Psoas muscle (tissue), 8 donors: ENCODE measurements around the gene LHX6. TPM values are rescaled to one million over a fixed set of nuclear protein-coding genes. Genes with fewer than 3 reads are reported as not detected.

ENCODE experiments used
- ATAC-seq, 4 donors: fragments of 200-7000 bp; cut with Tn5 transposase; one replicate each; pipeline ENCODE4 v1.9.1; 2020; ENCODE audit warnings: moderate library complexity in 3 of 4, mild to moderate bottlenecking in 2 of 4
- DNase-seq, 2 donors: peaks; one replicate each; pipeline ENCODE4 v3.0.0-alpha.2; 2020
- H3K27ac ChIP-seq: fragments of 200-600 bp; one replicate; pipeline ENCODE4 v1.8.0; 2022
- H3K27me3 ChIP-seq, 3 donors: fragments of 200-600 bp in 1 of 3; one replicate each; pipeline versions ENCODE4 v1.6.1 to v1.8.0; 2013 to 2022; ENCODE audit warnings: low read length in 2 of 3, mild to moderate bottlenecking in 2 of 3, moderate library complexity in 1 of 3; ENCODE audit not compliant: insufficient read depth in 3 of 3
- H3K36me3 ChIP-seq, 2 donors: fragments of 200-600 bp in 1 of 2; one replicate each; pipeline versions ENCODE4 v1.6.1 to v1.8.0; 2013 to 2022; ENCODE audit warnings: low read depth in 1 of 2, mild to moderate bottlenecking in 1 of 2, moderate library complexity in 1 of 2; ENCODE audit not compliant: insufficient read depth in 1 of 2
- H3K4me1 ChIP-seq: fragments of 200-600 bp; one replicate; pipeline ENCODE4 v1.8.0; 2022
- H3K4me3 ChIP-seq: fragments of 200-600 bp; one replicate; pipeline ENCODE4 v1.8.0; 2022; ENCODE audit warnings: mild to moderate bottlenecking
- H3K9me3 ChIP-seq: fragments of 200-600 bp; one replicate; pipeline ENCODE4 v1.8.0; 2022
- WGBS, 3 donors: extraction: QIAGEN DNeasy Blood & Tissue Kit; methylation state at CpG; one replicate each; pipeline versions ENCODE4 v1.1.6 to v1.1.7; 2013; 5-methylcytosine and 5-hydroxymethylcytosine counted together
- intact Hi-C, 2 donors: fragments of 100-400 bp; cut with DNase I; formaldehyde crosslinking; loops; one replicate each; pipeline versions ENCODE4 v1.11.0 to v1.14.2; 2022
- polyA plus RNA-seq, 3 donors: library from polyadenylated mRNA; stranded (reverse); fragments of 200-250 nt; gene quantifications; one replicate each; pipeline ENCODE4 v1.2.3, GENCODE V29; 2013
- total RNA-seq, 4 donors: library from RNA; stranded (reverse); fragmentation: NEBNext Ultra II Directional in 2 of 4; extraction: Animal tissue kit (Norgen Biotek cat#: 25700) in 2 of 4; gene quantifications; one replicate each; pipeline versions ENCODE4 v1.2.1 to v1.2.4, GENCODE V29; 2021 to 2023
- TF ChIP-seq, protein P1 (sequence below): fragments of 200-600 bp; IDR thresholded peaks from one replicate; pipeline ENCODE4 v1.8.0; 2022; ENCODE audit warnings: antibody characterized with exemption
- donor health status: healthy with polysubstance abuse.
- donor health status: DM: no; HTN: no; CAD: no; lungs with moderate emphysema.
- donor health status: Bipolar disorder and iron deficiency.
- donor health status: healthy.
- donor health status: DM: yes; HTN: yes; CAD: no.
- donor health status: DM: no; HTN: no; CAD: no.
- donor health status: DM: no; HTN: no; CAD: no.
- donor health status: DM: yes; HTN: yes; CAD: no.

LHX6 gene
- total and polyA plus RNA-seq, 7 donors, result 1.00 to 6.0 (median 2.4) TPM

DNA sequence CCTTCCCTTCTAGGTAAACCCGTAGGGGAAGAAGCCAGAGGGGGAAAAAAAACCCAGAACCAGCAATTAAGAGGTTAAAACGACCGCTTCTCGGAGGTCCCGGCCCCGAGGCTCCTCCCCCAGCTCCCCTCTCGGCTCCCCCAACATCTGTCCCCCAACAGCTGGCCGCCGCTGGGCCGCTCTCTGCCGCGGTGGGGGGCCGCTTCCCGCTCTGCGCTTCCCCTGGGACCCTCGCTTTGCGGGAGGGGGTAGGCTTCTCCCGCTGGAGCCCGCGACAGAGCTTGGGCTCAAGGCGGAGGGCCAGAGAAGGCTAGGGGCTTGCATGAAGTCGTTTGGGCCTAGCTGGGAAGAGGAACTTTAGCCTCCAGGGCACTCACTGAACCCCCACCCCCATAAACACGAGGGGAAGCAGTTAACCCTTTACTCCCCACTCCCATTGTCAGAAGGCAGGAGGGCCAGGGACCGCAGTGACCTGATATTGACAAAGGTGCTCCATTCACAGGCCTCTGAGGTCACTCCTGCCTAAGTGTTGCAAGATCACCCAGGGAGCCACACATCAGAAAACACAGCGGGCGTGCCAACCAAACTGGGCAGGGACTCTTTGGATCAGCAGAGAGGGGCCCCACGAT, 7.5 kb downstream of the LHX6 start:
- Histone ChIP-seq H3K27ac (no peak overlapping the region), H3K36me3 (no peaks in the 10 kb centered on the region), H3K27me3 (peaks cover 0 to 92% (median 30%) of the 10 kb centered on the region in 3 donors), H3K9me3 (no peaks in the 10 kb centered on the region), H3K4me1 (peaks cover 14% of the 10 kb centered on the region), H3K4me3 (no peak overlapping the region)
- DNase-seq (no peak), ATAC-seq (no peak)
- TF ChIP-seq, protein P1, sequence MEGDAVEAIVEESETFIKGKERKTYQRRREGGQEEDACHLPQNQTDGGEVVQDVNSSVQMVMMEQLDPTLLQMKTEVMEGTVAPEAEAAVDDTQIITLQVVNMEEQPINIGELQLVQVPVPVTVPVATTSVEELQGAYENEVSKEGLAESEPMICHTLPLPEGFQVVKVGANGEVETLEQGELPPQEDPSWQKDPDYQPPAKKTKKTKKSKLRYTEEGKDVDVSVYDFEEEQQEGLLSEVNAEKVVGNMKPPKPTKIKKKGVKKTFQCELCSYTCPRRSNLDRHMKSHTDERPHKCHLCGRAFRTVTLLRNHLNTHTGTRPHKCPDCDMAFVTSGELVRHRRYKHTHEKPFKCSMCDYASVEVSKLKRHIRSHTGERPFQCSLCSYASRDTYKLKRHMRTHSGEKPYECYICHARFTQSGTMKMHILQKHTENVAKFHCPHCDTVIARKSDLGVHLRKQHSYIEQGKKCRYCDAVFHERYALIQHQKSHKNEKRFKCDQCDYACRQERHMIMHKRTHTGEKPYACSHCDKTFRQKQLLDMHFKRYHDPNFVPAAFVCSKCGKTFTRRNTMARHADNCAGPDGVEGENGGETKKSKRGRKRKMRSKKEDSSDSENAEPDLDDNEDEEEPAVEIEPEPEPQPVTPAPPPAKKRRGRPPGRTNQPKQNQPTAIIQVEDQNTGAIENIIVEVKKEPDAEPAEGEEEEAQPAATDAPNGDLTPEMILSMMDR, result no peak
- WGBS, 3 donors, result 26 to 31% (median 29%) methylated on average over 20 to 27 of the region's 27 CpGs
- intact Hi-C loops, result loop anchor here (5.0 kb wide), 2 partner anchors 59 to 94 kb away; no protein-coding TSS in a partner anchor

DNA sequence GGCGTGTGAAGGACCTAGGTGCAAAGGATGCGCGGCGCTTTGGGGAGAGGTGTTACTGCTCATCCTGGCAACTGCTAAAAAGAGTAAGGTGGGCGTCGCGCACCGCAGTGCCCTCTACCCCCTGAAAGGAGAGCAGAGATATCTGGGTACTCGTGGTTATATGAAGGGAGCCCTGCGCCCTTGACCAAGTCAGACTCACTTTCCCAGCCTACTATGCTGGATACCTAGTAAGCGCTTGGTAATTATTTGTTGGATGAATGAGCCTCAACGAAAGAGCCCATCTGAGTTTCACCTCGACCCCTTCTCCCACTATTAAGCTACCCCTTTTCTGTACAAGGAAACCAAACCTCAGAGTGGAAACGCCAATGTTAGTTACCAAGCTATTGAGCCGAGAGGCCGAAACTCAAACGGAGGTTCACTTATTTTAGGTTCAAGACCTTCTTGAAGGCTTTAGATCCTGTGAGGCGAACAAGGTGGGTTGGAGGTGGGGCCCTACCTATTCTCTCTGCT, 8.0 kb downstream of the LHX6 start:
- Histone ChIP-seq H3K9me3 (no peaks in the 10 kb centered on the region), H3K4me1 (peaks cover 14% of the 10 kb centered on the region), H3K27ac (no peak overlapping the region), H3K4me3 (no peak overlapping the region), H3K27me3 (peaks cover 0 to 92% (median 30%) of the 10 kb centered on the region in 3 donors), H3K36me3 (no peaks in the 10 kb centered on the region)
- intact Hi-C loops, result loop anchor here (5.0 kb wide), 2 partner anchors 58 to 93 kb away; no protein-coding TSS in a partner anchor
- DNase-seq, result no peak
- TF ChIP-seq, protein P1, result no peak
- ATAC-seq, result no peak
- WGBS, 3 donors, result 60 to 65% (median 60%) methylated on average over 18 of the region's 18 CpGs

DNA sequence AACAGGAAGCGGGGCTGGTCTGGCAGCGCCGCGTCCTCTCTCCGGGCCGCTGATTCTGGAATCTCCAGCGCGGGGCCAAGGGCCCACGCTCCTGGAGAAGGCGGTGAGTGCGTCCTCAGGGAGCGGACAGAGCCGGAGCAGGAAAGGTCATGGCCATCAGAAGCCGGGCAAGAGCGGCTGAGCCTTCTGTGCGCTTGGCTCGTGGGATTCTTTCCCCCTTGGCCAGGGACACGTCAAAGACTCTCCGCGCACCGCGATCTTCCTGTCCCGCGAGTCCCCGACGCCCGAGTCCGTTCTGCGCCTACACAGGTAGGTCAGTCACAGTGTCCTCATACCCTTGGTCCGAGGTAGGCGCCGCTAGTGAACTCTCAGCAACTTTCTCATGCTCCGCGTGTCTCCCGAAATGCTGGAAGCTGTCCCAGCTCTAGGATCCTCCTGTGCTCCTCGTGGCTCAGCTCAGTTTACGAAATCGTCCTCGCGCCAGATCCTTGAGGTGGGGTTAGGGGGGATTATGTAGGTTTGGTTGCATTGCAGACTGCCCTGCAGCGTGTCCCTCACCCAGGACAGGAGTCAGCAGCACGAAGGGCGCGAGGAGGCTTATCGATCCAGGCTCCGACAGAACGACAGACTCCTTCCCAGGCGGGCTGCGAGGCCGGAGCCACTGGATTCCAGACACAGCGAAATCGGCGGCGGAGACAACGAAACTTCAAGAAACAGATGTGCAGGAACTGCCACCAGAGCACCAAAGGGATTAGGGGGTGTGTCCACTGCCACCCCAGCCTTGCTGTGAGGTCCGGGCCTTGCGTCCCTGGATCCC, 8.7 kb downstream of the LHX6 start:
- TF ChIP-seq, protein P1, result no peak

DNA sequence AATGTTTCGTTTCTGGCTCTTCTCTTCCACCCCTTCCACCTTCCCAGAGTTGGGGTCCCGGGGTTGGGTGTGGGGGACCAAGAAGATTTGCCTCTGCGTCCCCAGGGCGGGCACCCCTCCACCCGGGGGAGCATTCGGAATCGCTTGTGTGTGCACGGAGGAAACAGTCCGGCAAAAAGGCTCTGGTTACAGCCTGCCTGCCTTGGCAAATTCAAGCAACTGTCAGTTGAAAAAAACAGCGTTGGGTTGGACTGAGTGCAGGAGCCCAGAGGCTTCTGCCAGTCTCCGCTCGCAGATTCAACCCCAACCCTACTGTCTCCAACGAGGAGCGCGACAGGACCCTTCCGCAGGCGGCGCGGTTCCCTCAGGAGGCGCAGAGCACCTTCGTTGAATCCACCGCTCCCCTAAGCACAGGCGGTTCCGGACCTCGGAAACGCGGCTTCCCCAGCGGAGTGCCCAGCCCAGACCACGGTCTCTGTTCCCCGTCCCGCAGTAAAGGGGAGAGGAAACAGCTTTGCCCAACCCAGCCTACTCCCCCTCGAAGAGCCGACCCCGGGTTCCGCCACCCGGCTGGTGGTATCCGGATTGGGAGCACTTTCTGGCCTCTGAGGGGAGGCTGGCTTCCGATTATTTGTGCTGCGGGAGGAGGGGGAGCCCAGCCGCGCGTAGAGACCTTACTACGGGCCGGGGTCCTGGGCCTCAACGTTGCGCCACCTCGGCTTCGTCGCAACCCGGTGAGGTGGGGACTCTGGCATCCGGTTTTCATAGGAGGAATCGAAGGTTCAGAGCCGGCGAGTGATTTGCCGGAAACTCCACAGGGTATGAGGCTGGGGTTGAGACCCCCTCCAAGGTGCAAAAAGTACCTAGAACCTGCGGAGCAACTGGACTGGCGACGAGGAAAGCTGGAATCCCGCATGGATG, 9.6 kb downstream of the LHX6 start:
- no peak overlapping the region for H3K27ac ChIP-seq
- peak; percentile 57 to 72 (median 66) for ATAC-seq

More for the DNA sequence above, 8.7 kb downstream of the LHX6 start:
- H3K9me3 ChIP-seq, result no peaks in the 10 kb centered on the region
- H3K4me1 ChIP-seq, result peaks cover 14% of the 10 kb centered on the region
- intact Hi-C loops, result loop anchor here (5.0 to 10.0 kb wide), 3 partner anchors 58 to 125 kb away; no protein-coding TSS in a partner anchor
- 15 to 24% (median 20%) methylated on average over 55 to 57 of the region's 57 CpGs for WGBS, 3 donors
- no peak overlapping the region for H3K27ac ChIP-seq
- ATAC-seq (peak; percentile 17 to 65 (median 44)), DNase-seq (no peak)
- no peaks in the 10 kb centered on the region for H3K36me3 ChIP-seq
- H3K4me3 ChIP-seq, result peak overlapping the region; percentile 51
- H3K27me3 ChIP-seq, result peaks cover 0 to 91% (median 29%) of the 10 kb centered on the region in 3 donors

More for the DNA sequence above, 9.6 kb downstream of the LHX6 start:
- Histone ChIP-seq H3K9me3 (no peaks in the 10 kb centered on the region), H3K27me3 (peaks cover 0 to 91% (median 31%) of the 10 kb centered on the region in 3 donors), H3K4me1 (peaks cover 14% of the 10 kb centered on the region), H3K36me3 (no peaks in the 10 kb centered on the region), H3K4me3 (peak overlapping the region; percentile 51)
- no peak for DNase-seq
- TF ChIP-seq, protein P1, result no peak
- 7 to 13% (median 9%) methylated on average over 59 of the region's 59 CpGs for WGBS, 3 donors
- intact Hi-C loops, result loop anchor here in 1 of 2 donors (10.0 kb wide), 1 partner anchor 126 kb away; no protein-coding TSS in a partner anchor
